HepG2 (cell line): ENCODE results near the gene AQP5. TPM values are rescaled to one million over a fixed set of nuclear protein-coding genes. Genes with fewer than 3 reads are reported as not detected.

Experiments used
- BCL6 ChIP-seq: IDR thresholded peaks from 2 replicates; pipeline ENCODE4 v1.6.1; 2016; ENCODE audit warnings: missing genetic modification reagents, missing compliant biosample characterization
- FOXA1 ChIP-seq, 2 experiments: fragments of 450-650 bp in 1 of 2; sonication (generic) in 1 of 2; formaldehyde crosslinking in 1 of 2; IDR thresholded peaks; 2 replicates each; pipeline versions ENCODE4 v1.4.0 to v1.6.1; 2016 to 2020; ENCODE audit warnings: missing genetic modification reagents in 1 of 2
- HNRNPLL ChIP-seq: fragments of 200-400 bp; formaldehyde crosslinking; IDR thresholded peaks from 2 replicates; pipeline ENCODE4 v1.6.1; 2017; ENCODE audit warnings: mild to moderate bottlenecking, low read depth, low read length; ENCODE audit not compliant: poor library complexity, severe bottlenecking
- NCOA5 ChIP-seq: sonication (generic); formaldehyde crosslinking; IDR thresholded peaks from 2 replicates; pipeline ENCODE4 v1.4.0; 2020; ENCODE audit warnings: missing genetic modification reagents
- RCOR2 ChIP-seq: IDR thresholded peaks from 2 replicates; pipeline ENCODE4 v1.6.1; 2016; ENCODE audit warnings: missing biosample characterization, missing genetic modification reagents
- YEATS2 ChIP-seq: sonication (generic); formaldehyde crosslinking; IDR thresholded peaks from 2 replicates; pipeline ENCODE4 v1.4.0; 2020; ENCODE audit warnings: missing genetic modification reagents, borderline replicate concordance
- ZBTB8A ChIP-seq: sonication (generic); formaldehyde crosslinking; IDR thresholded peaks from 2 replicates; pipeline ENCODE4 v1.4.0; 2020; ENCODE audit warnings: mild to moderate bottlenecking, low read depth, missing genetic modification reagents, borderline replicate concordance
- ZNF556 ChIP-seq: sonication (generic); formaldehyde crosslinking; IDR thresholded peaks from 2 replicates; pipeline ENCODE4 v1.4.0; 2020; ENCODE audit warnings: mild to moderate bottlenecking, missing genetic modification reagents, borderline replicate concordance
- polyA plus RNA-seq, 8 experiments: library from polyadenylated mRNA; depleted of rRNA in 3 of 8; stranded (reverse) in 7 of 8; unstranded in 1 of 8; fragments of >200 nt; fragmentation: Illumina TruSeq in 4 of 8; extraction: Trizol in 4 of 8; gene quantifications; 2 replicates each; pipeline versions ENCODE4 v1.2.1 to v1.2.3, GENCODE V29; 2011 to 2016; ENCODE audit warnings: low read depth in 4 of 8, missing spikeins in 1 of 8, mixed read lengths in 1 of 8; ENCODE audit not compliant: insufficient read depth in 1 of 8
- total RNA-seq, 5 experiments: library from RNA; depleted of rRNA; stranded (reverse); fragments of >200 nt; fragmentation: Illumina TruSeq; extraction: Trizol; gene quantifications; 2 replicates each; pipeline ENCODE4 v1.2.3, GENCODE V29; 2016; ENCODE audit warnings: low read depth in 1 of 5
- TF ChIP-seq, protein P1 (sequence below): IDR thresholded peaks from 2 replicates; pipeline ENCODE4 v1.4.0; 2020; ENCODE audit warnings: mild to moderate bottlenecking, missing genetic modification reagents
- TF ChIP-seq, protein P2 (sequence below), 2 experiments: sonication (generic) in 1 of 2; formaldehyde crosslinking in 1 of 2; IDR thresholded peaks; 2 replicates each; pipeline versions ENCODE4 v1.4.0 to v1.6.1; 2016 to 2020; ENCODE audit warnings: borderline replicate concordance in 1 of 2, low read depth in 1 of 2, mild to moderate bottlenecking in 1 of 2, missing genetic modification reagents in 1 of 2
- TF ChIP-seq, protein P3 (sequence below): IDR thresholded peaks from 2 replicates; pipeline ENCODE4 v1.6.1; 2018; ENCODE audit warnings: missing genetic modification reagents, mild to moderate bottlenecking, missing compliant biosample characterization
- TF ChIP-seq, protein P4 (sequence below): IDR thresholded peaks from 2 replicates; pipeline ENCODE4 v1.6.1; 2012; ENCODE audit warnings: low read length, improper control_type of control experiment

Gene AQP5
- total and polyA plus RNA-seq, 2 of the 13 experiments (the other 11 are each of a cell fraction or from before 2014, with no cell fraction given): not detected

DNA sequence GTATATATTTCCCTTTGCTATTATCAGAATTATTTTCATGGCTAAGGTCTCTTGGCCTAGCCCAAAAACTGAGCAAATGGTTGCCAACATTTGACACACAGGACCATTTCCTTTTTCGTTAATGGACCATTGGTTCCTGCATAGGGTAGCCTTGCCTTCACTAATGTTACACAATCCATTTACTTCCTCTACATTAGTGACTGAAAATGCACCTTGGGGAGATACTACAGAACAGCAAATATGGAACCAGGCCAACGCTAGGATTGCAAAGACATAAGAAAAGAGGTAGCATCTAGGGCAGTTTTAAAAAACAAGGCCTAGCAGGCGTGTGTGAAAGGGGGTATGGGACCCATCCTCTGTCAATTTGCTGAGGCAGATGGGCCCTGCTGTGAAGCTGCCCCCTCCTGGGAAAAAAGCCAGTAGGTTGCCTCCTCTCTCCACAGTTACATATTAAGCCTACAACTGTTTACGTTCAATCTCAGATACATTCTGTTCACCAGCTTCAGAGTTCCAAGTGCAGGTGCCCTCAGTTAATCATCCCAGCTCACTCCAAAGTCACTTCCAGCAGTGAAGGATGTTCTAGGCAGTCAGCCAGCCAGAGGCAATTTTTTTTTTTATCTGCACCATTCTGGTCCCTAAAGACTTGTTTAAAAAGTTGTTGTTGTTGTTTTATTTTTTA, 26.1 kb downstream of the AQP5 start (continued):
- TF ChIP-seq, protein P1, sequence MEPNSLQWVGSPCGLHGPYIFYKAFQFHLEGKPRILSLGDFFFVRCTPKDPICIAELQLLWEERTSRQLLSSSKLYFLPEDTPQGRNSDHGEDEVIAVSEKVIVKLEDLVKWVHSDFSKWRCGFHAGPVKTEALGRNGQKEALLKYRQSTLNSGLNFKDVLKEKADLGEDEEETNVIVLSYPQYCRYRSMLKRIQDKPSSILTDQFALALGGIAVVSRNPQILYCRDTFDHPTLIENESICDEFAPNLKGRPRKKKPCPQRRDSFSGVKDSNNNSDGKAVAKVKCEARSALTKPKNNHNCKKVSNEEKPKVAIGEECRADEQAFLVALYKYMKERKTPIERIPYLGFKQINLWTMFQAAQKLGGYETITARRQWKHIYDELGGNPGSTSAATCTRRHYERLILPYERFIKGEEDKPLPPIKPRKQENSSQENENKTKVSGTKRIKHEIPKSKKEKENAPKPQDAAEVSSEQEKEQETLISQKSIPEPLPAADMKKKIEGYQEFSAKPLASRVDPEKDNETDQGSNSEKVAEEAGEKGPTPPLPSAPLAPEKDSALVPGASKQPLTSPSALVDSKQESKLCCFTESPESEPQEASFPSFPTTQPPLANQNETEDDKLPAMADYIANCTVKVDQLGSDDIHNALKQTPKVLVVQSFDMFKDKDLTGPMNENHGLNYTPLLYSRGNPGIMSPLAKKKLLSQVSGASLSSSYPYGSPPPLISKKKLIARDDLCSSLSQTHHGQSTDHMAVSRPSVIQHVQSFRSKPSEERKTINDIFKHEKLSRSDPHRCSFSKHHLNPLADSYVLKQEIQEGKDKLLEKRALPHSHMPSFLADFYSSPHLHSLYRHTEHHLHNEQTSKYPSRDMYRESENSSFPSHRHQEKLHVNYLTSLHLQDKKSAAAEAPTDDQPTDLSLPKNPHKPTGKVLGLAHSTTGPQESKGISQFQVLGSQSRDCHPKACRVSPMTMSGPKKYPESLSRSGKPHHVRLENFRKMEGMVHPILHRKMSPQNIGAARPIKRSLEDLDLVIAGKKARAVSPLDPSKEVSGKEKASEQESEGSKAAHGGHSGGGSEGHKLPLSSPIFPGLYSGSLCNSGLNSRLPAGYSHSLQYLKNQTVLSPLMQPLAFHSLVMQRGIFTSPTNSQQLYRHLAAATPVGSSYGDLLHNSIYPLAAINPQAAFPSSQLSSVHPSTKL: 0 out of 2 replicates have a peak, but pooled peaks have one; percentile 15
- TF ChIP-seq FOXA1 (IDR thresholded peaks at IDR 0.05) (no peak), FOXA1 (CRISPR knock-in tag; IDR thresholded peaks at IDR 0.05) (no peak), YEATS2 (CRISPR knock-in tag) (no peak), NCOA5 (CRISPR knock-in tag) (no peak), RCOR2 (CRISPR knock-in tag) (0 out of 2 replicates have a peak, but pooled peaks have one; percentile 20), ZBTB8A (no peak), BCL6 (no peak), ZNF556 (CRISPR knock-in tag) (0 out of 2 replicates have a peak, but pooled peaks have one; percentile 24), HNRNPLL (no peak)
- TF ChIP-seq, protein P2, sequence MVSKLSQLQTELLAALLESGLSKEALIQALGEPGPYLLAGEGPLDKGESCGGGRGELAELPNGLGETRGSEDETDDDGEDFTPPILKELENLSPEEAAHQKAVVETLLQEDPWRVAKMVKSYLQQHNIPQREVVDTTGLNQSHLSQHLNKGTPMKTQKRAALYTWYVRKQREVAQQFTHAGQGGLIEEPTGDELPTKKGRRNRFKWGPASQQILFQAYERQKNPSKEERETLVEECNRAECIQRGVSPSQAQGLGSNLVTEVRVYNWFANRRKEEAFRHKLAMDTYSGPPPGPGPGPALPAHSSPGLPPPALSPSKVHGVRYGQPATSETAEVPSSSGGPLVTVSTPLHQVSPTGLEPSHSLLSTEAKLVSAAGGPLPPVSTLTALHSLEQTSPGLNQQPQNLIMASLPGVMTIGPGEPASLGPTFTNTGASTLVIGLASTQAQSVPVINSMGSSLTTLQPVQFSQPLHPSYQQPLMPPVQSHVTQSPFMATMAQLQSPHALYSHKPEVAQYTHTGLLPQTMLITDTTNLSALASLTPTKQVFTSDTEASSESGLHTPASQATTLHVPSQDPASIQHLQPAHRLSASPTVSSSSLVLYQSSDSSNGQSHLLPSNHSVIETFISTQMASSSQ (IDR thresholded peaks at IDR 0.05; ENCODE audit: low read depth): no peak
- TF ChIP-seq, protein P2 (CRISPR knock-in tag; IDR thresholded peaks at IDR 0.05; ENCODE audit: borderline replicate concordance): no peak
- TF ChIP-seq, protein P3, sequence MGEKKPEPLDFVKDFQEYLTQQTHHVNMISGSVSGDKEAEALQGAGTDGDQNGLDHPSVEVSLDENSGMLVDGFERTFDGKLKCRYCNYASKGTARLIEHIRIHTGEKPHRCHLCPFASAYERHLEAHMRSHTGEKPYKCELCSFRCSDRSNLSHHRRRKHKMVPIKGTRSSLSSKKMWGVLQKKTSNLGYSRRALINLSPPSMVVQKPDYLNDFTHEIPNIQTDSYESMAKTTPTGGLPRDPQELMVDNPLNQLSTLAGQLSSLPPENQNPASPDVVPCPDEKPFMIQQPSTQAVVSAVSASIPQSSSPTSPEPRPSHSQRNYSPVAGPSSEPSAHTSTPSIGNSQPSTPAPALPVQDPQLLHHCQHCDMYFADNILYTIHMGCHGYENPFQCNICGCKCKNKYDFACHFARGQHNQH (CRISPR knock-in tag): no peak
- TF ChIP-seq, protein P4, sequence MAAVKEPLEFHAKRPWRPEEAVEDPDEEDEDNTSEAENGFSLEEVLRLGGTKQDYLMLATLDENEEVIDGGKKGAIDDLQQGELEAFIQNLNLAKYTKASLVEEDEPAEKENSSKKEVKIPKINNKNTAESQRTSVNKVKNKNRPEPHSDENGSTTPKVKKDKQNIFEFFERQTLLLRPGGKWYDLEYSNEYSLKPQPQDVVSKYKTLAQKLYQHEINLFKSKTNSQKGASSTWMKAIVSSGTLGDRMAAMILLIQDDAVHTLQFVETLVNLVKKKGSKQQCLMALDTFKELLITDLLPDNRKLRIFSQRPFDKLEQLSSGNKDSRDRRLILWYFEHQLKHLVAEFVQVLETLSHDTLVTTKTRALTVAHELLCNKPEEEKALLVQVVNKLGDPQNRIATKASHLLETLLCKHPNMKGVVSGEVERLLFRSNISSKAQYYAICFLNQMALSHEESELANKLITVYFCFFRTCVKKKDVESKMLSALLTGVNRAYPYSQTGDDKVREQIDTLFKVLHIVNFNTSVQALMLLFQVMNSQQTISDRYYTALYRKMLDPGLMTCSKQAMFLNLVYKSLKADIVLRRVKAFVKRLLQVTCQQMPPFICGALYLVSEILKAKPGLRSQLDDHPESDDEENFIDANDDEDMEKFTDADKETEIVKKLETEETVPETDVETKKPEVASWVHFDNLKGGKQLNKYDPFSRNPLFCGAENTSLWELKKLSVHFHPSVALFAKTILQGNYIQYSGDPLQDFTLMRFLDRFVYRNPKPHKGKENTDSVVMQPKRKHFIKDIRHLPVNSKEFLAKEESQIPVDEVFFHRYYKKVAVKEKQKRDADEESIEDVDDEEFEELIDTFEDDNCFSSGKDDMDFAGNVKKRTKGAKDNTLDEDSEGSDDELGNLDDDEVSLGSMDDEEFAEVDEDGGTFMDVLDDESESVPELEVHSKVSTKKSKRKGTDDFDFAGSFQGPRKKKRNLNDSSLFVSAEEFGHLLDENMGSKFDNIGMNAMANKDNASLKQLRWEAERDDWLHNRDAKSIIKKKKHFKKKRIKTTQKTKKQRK: no peak
